GM12878 (cell line): ENCODE data around the gene HERPUD1. TPM values are rescaled to one million over a fixed set of nuclear protein-coding genes. Genes with fewer than 3 reads are reported as not detected.

Source experiments
- ATAC-seq: fragments of 200-7000 bp; cut with Tn5 transposase; 3 replicates; pipeline ENCODE4 v1.9.1; 2020; ENCODE audit warnings: mild to moderate bottlenecking, moderate library complexity
- BruUV-seq: library from RNA; stranded (reverse); fragments of 400-500 nt; replicated peaks from 2 replicates; lab custom pipeline; 2021; lab: Mats Ljungman, UMichigan
- CTCF ChIA-PET: fragments of 300-600 bp; sonication (Branson Sonifier 250); formaldehyde crosslinking; extraction: SDS; loops from one replicate; lab custom pipeline; 2021; ENCODE audit warnings: inconsistent platforms; lab: Yijun Ruan, JAX
- POLR2A ChIA-PET: fragments of 350-600 bp; formaldehyde crosslinking; extraction: SDS; loops from one replicate; lab custom pipeline; 2021; ENCODE audit warnings: inconsistent platforms; lab: Charles Lee
- RAD21 ChIA-PET: fragments of 300-600 bp; sonication (Branson Sonifier 250); formaldehyde crosslinking; loops from one replicate; lab custom pipeline; 2023; ENCODE audit warnings: antibody characterized with exemption; ENCODE audit not compliant: unreplicated experiment; lab: Charles Lee
- SMC1A ChIA-PET: fragments of 300-600 bp; sonication (Branson Sonifier 250); formaldehyde crosslinking; loops from one replicate; lab custom pipeline; 2023; ENCODE audit not compliant: unreplicated experiment, uncharacterized antibody; lab: Charles Lee
- DNase-seq: peaks from one replicate; pipeline ENCODE4 v3.0.0-alpha.2; 2011; ENCODE audit warnings: low read depth, low spot score
- FAIRE-seq: peaks from 3 replicates; lab custom pipeline; 2011; peaks lifted over from hg19 to GRCh38; lab: Jason Lieb, UNC
- H2AFZ ChIP-seq: 2 replicates; pipeline ENCODE4 v1.6.0; 2011; ENCODE audit warnings: low read depth, low read length, control low read depth; ENCODE audit not compliant: control insufficient read depth
- H3K27ac ChIP-seq: 2 replicates; pipeline ENCODE4 v1.5.1; 2011; ENCODE audit warnings: control low read depth; ENCODE audit not compliant: control insufficient read depth, insufficient read depth
- H3K27me3 ChIP-seq, 2 experiments: replicated peaks in 1 of 2; 2 replicates each; pipeline versions ENCODE4 v1.6.0 to v1.6.1; 2011; ENCODE audit warnings: low read length in 1 of 2; ENCODE audit not compliant: control insufficient read depth in 2 of 2, insufficient read depth in 2 of 2
- H3K36me3 ChIP-seq, 2 experiments: 2 replicates each; pipeline ENCODE4 v1.5.1; 2011; ENCODE audit warnings: low read length in 1 of 2; ENCODE audit not compliant: control insufficient read depth in 2 of 2, insufficient read depth in 2 of 2
- H3K4me1 ChIP-seq: 2 replicates; pipeline ENCODE4 v1.6.1; 2011; ENCODE audit warnings: mild to moderate bottlenecking, low read length, moderate library complexity, mixed read lengths; ENCODE audit not compliant: control insufficient read depth, insufficient read depth
- H3K4me2 ChIP-seq: 2 replicates; pipeline ENCODE4 v1.6.0; 2011; ENCODE audit warnings: control low read depth; ENCODE audit not compliant: control insufficient read depth, insufficient read depth
- H3K4me3 ChIP-seq: fragments of 200-600 bp; sonication (generic); 2 replicates; pipeline ENCODE4 v1.5.1; 2016
- H3K79me2 ChIP-seq: 2 replicates; pipeline ENCODE4 v1.6.0; 2011; ENCODE audit warnings: low read length; ENCODE audit not compliant: control insufficient read depth, insufficient read depth
- H3K9ac ChIP-seq: 2 replicates; pipeline ENCODE4 v1.8.0; 2011; ENCODE audit warnings: low read length, control low read depth, mixed read lengths; ENCODE audit not compliant: control insufficient read depth, insufficient read depth
- H3K9me3 ChIP-seq: replicated peaks from 3 replicates; pipeline ENCODE4 v1.5.1; 2011; ENCODE audit warnings: mild to moderate bottlenecking, low read length; ENCODE audit not compliant: control insufficient read depth, insufficient read depth
- H4K20me1 ChIP-seq: 2 replicates; pipeline ENCODE4 v1.6.0; 2011; ENCODE audit not compliant: control insufficient read depth, insufficient read depth
- ATF2 ChIP-seq: IDR thresholded peaks from 2 replicates; pipeline ENCODE4 v1.6.1; 2012; ENCODE audit warnings: low read length, inconsistent platforms
- ATF3 ChIP-seq: IDR thresholded peaks from 2 replicates; pipeline ENCODE4 v1.6.1; 2011; ENCODE audit warnings: low read depth, mild to moderate bottlenecking, low read length, moderate library complexity, borderline replicate concordance; ENCODE audit errors: extremely low read depth
- BRCA1 ChIP-seq: IDR thresholded peaks from 2 replicates; pipeline ENCODE4 v1.6.1; 2011; ENCODE audit warnings: low read depth, low read length, improper control_type of control experiment
- CBFB ChIP-seq: IDR thresholded peaks from 2 replicates; pipeline ENCODE4 v1.6.1; 2016; ENCODE audit warnings: antibody characterized with exemption, low read depth
- CHD4 ChIP-seq: fragments of 200-600 bp; sonication (generic); IDR thresholded peaks from 2 replicates; pipeline ENCODE4 v1.6.1; 2016; ENCODE audit warnings: mild to moderate bottlenecking
- CREM ChIP-seq: IDR thresholded peaks from 2 replicates; pipeline ENCODE4 v1.6.1; 2014; ENCODE audit warnings: antibody characterized with exemption, low read depth
- DPF2 ChIP-seq: fragments of 450-650 bp; IDR thresholded peaks from 2 replicates; pipeline ENCODE4 v1.6.1; 2017; ENCODE audit warnings: mild to moderate bottlenecking
- ETV6 ChIP-seq, 2 experiments: fragments of 450-650 bp in 1 of 2; IDR thresholded peaks in 1 of 2; conservative IDR thresholded peaks in 1 of 2; 2 replicates each; pipeline ENCODE4 v1.6.1; 2014; ENCODE audit warnings: antibody characterized with exemption in 1 of 2, borderline replicate concordance in 1 of 2, low read depth in 1 of 2, mild to moderate bottlenecking in 1 of 2, moderate library complexity in 1 of 2
- HCFC1 ChIP-seq: fragments of 150-350 bp; IDR thresholded peaks from 2 replicates; pipeline ENCODE4 v1.6.1; 2014; ENCODE audit warnings: low read length
- IKZF1 ChIP-seq: fragments of 450-650 bp; conservative IDR thresholded peaks from 2 replicates; pipeline ENCODE4 v1.6.1; 2017; ENCODE audit warnings: antibody characterized with exemption, mild to moderate bottlenecking
- KLF5 ChIP-seq: fragments of 450-650 bp; IDR thresholded peaks from 2 replicates; pipeline ENCODE4 v1.6.1; 2014; ENCODE audit warnings: mild to moderate bottlenecking; ENCODE audit not compliant: partially characterized antibody
- MXI1 ChIP-seq: fragments of 150-350 bp; IDR thresholded peaks from 2 replicates; pipeline ENCODE4 v1.6.1; 2011; ENCODE audit warnings: low read depth, mild to moderate bottlenecking, inconsistent platforms, low read length, improper control_type of control experiment
- MYC ChIP-seq: IDR thresholded peaks from 2 replicates; pipeline ENCODE4 v1.6.1; 2011; ENCODE audit warnings: mild to moderate bottlenecking, low read length, moderate library complexity, inconsistent platforms; ENCODE audit not compliant: insufficient read depth, insufficient replicate concordance, insufficient read length, severe bottlenecking
- NFYB ChIP-seq: IDR thresholded peaks from 2 replicates; pipeline ENCODE4 v1.6.1; 2011; ENCODE audit warnings: low read depth, mild to moderate bottlenecking, low read length, improper control_type of control experiment, moderate library complexity; ENCODE audit not compliant: insufficient read depth
- NR2C2 ChIP-seq: IDR thresholded peaks from 2 replicates; pipeline ENCODE4 v1.6.1; 2011; ENCODE audit warnings: borderline replicate concordance, low read depth; ENCODE audit not compliant: control insufficient read depth, insufficient read length
- SMARCA5 ChIP-seq: fragments of 450-650 bp; IDR thresholded peaks from 2 replicates; pipeline ENCODE4 v1.6.1; 2017; ENCODE audit warnings: mild to moderate bottlenecking
- SRF ChIP-seq, 2 experiments: IDR thresholded peaks; 2 replicates each; pipeline ENCODE4 v1.6.1; 2011; ENCODE audit warnings: low read depth in 2 of 2, low read length in 2 of 2, mild to moderate bottlenecking in 1 of 2, moderate library complexity in 1 of 2
- TCF12 ChIP-seq: IDR thresholded peaks from 2 replicates; pipeline ENCODE4 v1.6.1; 2011; ENCODE audit warnings: low read depth, mild to moderate bottlenecking, low read length
- ZNF384 ChIP-seq: IDR thresholded peaks from 2 replicates; pipeline ENCODE4 v1.6.1; 2012; ENCODE audit warnings: low read depth, mild to moderate bottlenecking, low read length, improper control_type of control experiment, borderline replicate concordance
- WGBS: methylation state at CpG from one replicate; pipeline ENCODE4 v1.1.6; 2016; ENCODE audit warnings: low lambda C conversion rate; ENCODE audit not compliant: insufficient replicate concordance, insufficient coverage; ENCODE audit errors: missing lambda C conversion rate; 5-methylcytosine and 5-hydroxymethylcytosine counted together
- in situ Hi-C: fragments of 300-500 bp; cut with MboI; formaldehyde crosslinking; loops from 9 replicates; pipeline ENCODE4 v1.14.3; 2018; ENCODE audit warnings: mixed read lengths
- intact Hi-C: fragments of 100-400 bp; cut with micrococcal nuclease; formaldehyde crosslinking; loops from one replicate; pipeline ENCODE4 v1.14.2; 2022; ENCODE audit not compliant: unreplicated experiment
- polyA plus RNA-seq, 11 experiments: library from polyadenylated mRNA; depleted of rRNA in 4 of 11; unstranded in 6 of 11; stranded (reverse) in 5 of 11; fragments of >200 nt; fragmentation: Nextera tagmentation in 4 of 11; fragmentation: Illumina TruSeq in 1 of 11; extraction: Ambion mirVana in 4 of 11; extraction: Trizol in 1 of 11; gene quantifications; 1 replicate in 1 of 11; 2 replicates in 10 of 11; pipeline versions ENCODE4 v1.2.1 to v1.2.3, GENCODE V29; 2011 to 2016; ENCODE audit warnings: inconsistent platforms in 2 of 11, missing spikeins in 2 of 11, low read depth in 1 of 11
- total RNA-seq, 4 experiments: library from RNA; depleted of rRNA in 3 of 4; stranded (reverse); fragments of >200 nt in 3 of 4; fragmentation: Illumina TruSeq in 1 of 4; extraction: Trizol in 1 of 4; gene quantifications; 2 replicates each; pipeline versions ENCODE4 v1.2.1 to v1.2.3, GENCODE V29; 2013 to 2021

The HERPUD1 gene
- total and polyA plus RNA-seq, 10 of the 15 experiments (the other 5 are each of a cell fraction or from before 2014, with no cell fraction given) = 32.6 to 212 (median 122) TPM

GRCh38 chr16:56895813-56896212 is 36.1 kb upstream of the HERPUD1 start:
- TF ChIP-seq CBFB (no peak), ATF2 (no peak), IKZF1 (no peak), MXI1 (no peak), SMARCA5 (no peak), SRF (IDR thresholded peaks at IDR 0.05; ENCODE audit: low read depth in 2 of 2, low read length in 2 of 2) (no peak), NFYB (no peak), HCFC1 (no peak), DPF2 (no peak), ATF3 (no peak), KLF5 (no peak), BRCA1 (no peak), ETV6 (conservative IDR thresholded peaks at IDR 0.05 in 1 of 2, IDR thresholded peaks at IDR 0.05 in 1 of 2; ENCODE audit: borderline replicate concordance in 1 of 2, low read depth in 1 of 2) (no peak), NR2C2 (no peak), MYC (no peak), TCF12 (no peak), CREM (no peak), ZNF384 (no peak), CHD4 (no peak)
- POLR2A ChIA-PET = no interaction called here
- Histone ChIP-seq H3K79me2 (no peaks in the 10 kb centered on the region), H3K4me1 (peaks cover 13% of the 10 kb centered on the region), H3K9me3 (no peaks in the 10 kb centered on the region), H3K36me3 (no peaks in the 10 kb centered on the region), H3K27ac (no peak overlapping the region), H3K9ac (no peak overlapping the region), H3K27me3 (peaks cover 0 to under 1% of the 10 kb centered on the region in 2 experiments; a peak in 2 of 4 replicates), H4K20me1 (no peaks in the 10 kb centered on the region), H2AFZ (no peak overlapping the region), H3K4me2 (no peak overlapping the region), H3K4me3 (no peak overlapping the region)
- DNase-seq (no peak), ATAC-seq (no peak), FAIRE-seq (no peak)
- WGBS = 49% methylated on average over 4 of the region's 4 CpGs
- in situ Hi-C loops = no loop called here
- RAD21 ChIA-PET = no interaction called here
- SMC1A ChIA-PET = interaction anchor here (0.8 kb wide), 1 partner anchor 27 kb away, joined by 3 read pairs; no protein-coding TSS in a partner anchor
- intact Hi-C loops = no loop called here
- CTCF ChIA-PET = no interaction called here
- BruUV-seq = no TSS peak
